Measurements from ENCODE around the gene CMPK2. TPM values are rescaled to one million over a fixed set of nuclear protein-coding genes. Genes with fewer than 3 reads are reported as not detected.

Gene CMPK2
- total RNA-seq, 4 donors from 2014 or later: 4.9 to 22.9 (median 11.8) TPM

DNA sequence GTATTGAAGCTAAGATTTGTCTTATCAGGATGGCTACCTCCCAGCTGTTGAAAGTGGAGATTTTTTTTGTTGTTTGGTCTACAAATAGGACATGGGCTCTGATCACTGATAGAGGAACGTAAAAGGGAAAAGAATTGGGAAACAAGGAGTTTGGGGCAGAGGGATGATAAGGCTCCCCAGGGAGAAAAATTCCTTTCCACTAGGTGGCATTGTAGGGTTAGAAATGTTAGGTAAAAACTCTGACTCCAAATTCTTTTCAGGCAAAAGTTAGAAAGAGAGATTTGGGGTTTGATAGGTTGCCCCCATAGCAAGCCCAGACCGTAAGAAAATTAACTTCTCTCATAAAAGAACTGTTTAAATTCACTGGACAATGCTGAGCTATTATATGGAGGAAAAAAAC lies 19.8 kb downstream of the CMPK2 start:
- WGBS, 2 donors (ENCODE audit: low coverage in 1 of 2): 91 to 93% methylated on average over 2 of the region's 2 CpGs
- H3K27me3 ChIP-seq: no peaks in the 10 kb centered on the region
- DNase-seq: no peak
- intact Hi-C loops (cut with DNase I; ENCODE audit: low total_unique reads) (no loop called here), in situ Hi-C loops (cut with MboI; ENCODE audit: low pct_ligation_motif_present in 1 of 4, low pct_unique_long_range_greater_than_20kb in 1 of 4, low sequenced_read_pairs in 3 of 4) (no loop called here)
- no peaks in the 10 kb centered on the region for H3K4me1 ChIP-seq
- H3K27ac ChIP-seq: no peak overlapping the region
- H3K4me3 ChIP-seq: no peak overlapping the region
- peaks cover 0 to 19% (median 9%) of the 10 kb centered on the region in 4 donors for H3K36me3 ChIP-seq
- TF ChIP-seq POLR2AphosphoS5 (IDR thresholded peaks at IDR 0.05) (no peak), EP300 (IDR thresholded peaks at IDR 0.05; ENCODE audit: low read depth) (no peak), POLR2A (IDR thresholded peaks at IDR 0.05) (no peak)
- TF ChIP-seq, protein P1, sequence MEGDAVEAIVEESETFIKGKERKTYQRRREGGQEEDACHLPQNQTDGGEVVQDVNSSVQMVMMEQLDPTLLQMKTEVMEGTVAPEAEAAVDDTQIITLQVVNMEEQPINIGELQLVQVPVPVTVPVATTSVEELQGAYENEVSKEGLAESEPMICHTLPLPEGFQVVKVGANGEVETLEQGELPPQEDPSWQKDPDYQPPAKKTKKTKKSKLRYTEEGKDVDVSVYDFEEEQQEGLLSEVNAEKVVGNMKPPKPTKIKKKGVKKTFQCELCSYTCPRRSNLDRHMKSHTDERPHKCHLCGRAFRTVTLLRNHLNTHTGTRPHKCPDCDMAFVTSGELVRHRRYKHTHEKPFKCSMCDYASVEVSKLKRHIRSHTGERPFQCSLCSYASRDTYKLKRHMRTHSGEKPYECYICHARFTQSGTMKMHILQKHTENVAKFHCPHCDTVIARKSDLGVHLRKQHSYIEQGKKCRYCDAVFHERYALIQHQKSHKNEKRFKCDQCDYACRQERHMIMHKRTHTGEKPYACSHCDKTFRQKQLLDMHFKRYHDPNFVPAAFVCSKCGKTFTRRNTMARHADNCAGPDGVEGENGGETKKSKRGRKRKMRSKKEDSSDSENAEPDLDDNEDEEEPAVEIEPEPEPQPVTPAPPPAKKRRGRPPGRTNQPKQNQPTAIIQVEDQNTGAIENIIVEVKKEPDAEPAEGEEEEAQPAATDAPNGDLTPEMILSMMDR (IDR thresholded peaks at IDR 0.05): no peak
- H3K9me3 ChIP-seq: peaks cover 49 to 60% of the 10 kb centered on the region in 2 donors

DNA sequence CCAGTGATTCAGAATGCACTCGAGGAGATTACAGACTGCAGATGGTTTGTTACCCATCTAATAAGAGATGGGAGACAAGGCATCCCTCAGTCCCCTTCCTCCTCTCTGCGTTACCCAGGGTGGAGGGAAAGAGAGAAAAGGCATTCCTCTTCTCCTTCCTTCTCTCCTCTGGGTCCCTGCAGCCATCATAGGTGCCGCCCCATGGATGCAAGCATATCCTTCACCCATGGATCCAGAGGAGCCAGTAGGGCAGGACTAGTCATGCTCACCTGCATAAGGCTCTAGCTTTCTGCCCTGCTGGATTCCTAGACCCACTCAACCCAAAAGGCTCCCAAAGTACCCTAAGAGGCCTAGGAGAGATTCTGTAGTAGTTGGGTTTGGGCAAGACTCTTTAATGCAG lies 20.4 kb downstream of the CMPK2 start:
- WGBS, 2 donors (ENCODE audit: low coverage in 1 of 2): 80% methylated on average over 3 of the region's 3 CpGs; no CpG with 5 or more reads in 1 of the 2 donors
- peaks cover 49 to 60% of the 10 kb centered on the region in 2 donors for H3K9me3 ChIP-seq
- H3K27ac ChIP-seq: no peak overlapping the region
- H3K27me3 ChIP-seq: no peaks in the 10 kb centered on the region
- TF ChIP-seq, protein P1 (IDR thresholded peaks at IDR 0.05): no peak
- TF ChIP-seq POLR2A (IDR thresholded peaks at IDR 0.05) (no peak), POLR2AphosphoS5 (IDR thresholded peaks at IDR 0.05) (no peak), EP300 (IDR thresholded peaks at IDR 0.05; ENCODE audit: low read depth) (no peak)
- H3K4me3 ChIP-seq: no peak overlapping the region
- in situ Hi-C loops (cut with MboI; ENCODE audit: low pct_ligation_motif_present in 1 of 4, low pct_unique_long_range_greater_than_20kb in 1 of 4, low sequenced_read_pairs in 3 of 4) (no loop called here), intact Hi-C loops (cut with DNase I; ENCODE audit: low total_unique reads) (no loop called here)
- peaks cover 0 to 17% (median 8%) of the 10 kb centered on the region in 4 donors for H3K36me3 ChIP-seq
- DNase-seq: no peak
- no peaks in the 10 kb centered on the region for H3K4me1 ChIP-seq

DNA sequence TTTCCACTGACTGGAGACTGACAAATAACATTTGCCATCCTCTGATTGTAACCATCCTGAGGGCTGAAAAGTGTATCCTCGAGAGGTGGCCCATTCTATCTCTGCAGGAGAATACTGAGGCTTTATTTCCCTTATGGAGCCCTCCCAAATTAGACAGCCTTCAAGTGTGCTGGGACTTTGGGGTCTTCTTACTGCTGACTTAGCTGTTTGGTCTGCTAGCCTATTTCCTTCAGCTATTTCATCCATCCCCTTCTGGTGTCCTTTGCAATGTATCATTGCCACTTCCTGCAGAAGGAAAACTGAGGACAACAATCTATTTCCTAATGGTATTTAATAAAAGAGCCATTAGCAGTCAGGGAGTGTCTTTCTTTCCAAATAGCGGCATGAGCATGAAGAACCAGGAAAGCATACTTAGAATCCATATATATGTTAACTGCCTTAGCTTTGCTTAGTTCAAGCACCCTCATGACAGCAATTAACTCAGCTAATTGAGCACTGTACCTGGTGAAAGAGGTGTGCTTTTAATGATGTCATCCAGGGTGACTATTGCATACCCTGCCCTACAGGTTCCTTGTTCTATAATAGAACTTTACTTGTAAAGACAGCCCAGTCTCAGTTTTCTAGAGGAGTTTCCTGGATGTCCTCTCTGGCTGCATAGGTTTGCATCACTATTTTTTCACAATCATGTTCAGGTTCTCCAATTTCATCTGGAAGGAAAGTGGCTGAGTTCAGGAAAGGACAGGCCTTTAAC lies 24.0 kb downstream of the CMPK2 start:
- H3K9me3 ChIP-seq: peaks cover 38 to 40% of the 10 kb centered on the region in 2 donors
- in situ Hi-C loops (cut with MboI; ENCODE audit: low pct_ligation_motif_present in 1 of 4, low pct_unique_long_range_greater_than_20kb in 1 of 4, low sequenced_read_pairs in 3 of 4): no loop called here
- H3K4me3 ChIP-seq: no peak overlapping the region
- no peaks in the 10 kb centered on the region for H3K27me3 ChIP-seq
- H3K36me3 ChIP-seq: no peaks in the 10 kb centered on the region
- DNase-seq: no peak
- H3K4me1 ChIP-seq: no peaks in the 10 kb centered on the region
- intact Hi-C loops (cut with DNase I; ENCODE audit: low total_unique reads): no loop called here
- no peak overlapping the region for H3K27ac ChIP-seq
- WGBS, 2 donors (ENCODE audit: low coverage in 1 of 2): 65 to 76% methylated on average over 2 of the region's 2 CpGs
- TF ChIP-seq EP300 (IDR thresholded peaks at IDR 0.05; ENCODE audit: low read depth): no peak
- no peak for TF ChIP-seq POLR2A (IDR thresholded peaks at IDR 0.05)
- TF ChIP-seq, protein P1 (IDR thresholded peaks at IDR 0.05): no peak
- TF ChIP-seq POLR2AphosphoS5 (IDR thresholded peaks at IDR 0.05): no peak

DNA sequence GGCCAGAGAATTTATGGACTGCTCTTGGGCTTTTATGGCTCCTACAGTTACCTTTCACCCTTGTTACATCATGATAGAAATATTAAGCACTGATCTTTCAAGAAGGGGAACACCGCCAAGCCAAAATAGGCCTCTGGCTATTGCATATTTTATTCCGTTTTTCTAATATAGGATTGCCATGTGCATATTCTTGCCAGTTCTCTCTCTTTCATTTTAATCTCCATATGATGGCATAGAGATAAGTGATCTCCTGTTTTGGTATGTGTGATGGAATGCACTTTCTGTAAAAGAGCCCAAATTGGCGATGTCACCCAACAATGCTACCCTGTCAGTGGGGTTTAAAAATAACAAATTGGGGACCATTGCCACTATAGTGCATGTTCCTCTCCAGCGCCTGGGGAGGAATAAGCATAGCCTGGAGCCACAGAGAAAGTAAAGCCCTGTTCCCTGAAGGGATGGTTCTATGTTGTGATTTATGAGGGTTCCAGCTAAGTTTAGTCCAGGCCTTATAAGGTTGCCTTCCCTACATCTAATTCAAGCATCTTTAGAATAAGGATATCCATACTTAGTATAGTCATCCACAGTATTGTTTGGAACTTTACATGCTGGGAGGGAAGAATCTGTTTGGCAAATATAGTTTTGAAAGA lies 26.9 kb downstream of the CMPK2 start:
- DNase-seq: no peak
- Histone ChIP-seq H3K36me3 (no peaks in the 10 kb centered on the region), H3K9me3 (peaks cover 9 to 11% of the 10 kb centered on the region in 2 donors), H3K27me3 (no peaks in the 10 kb centered on the region), H3K27ac (no peak overlapping the region), H3K4me1 (no peaks in the 10 kb centered on the region), H3K4me3 (no peak overlapping the region)
- no peak for TF ChIP-seq EP300 (IDR thresholded peaks at IDR 0.05; ENCODE audit: low read depth)
- TF ChIP-seq, protein P1 (IDR thresholded peaks at IDR 0.05): no peak
- TF ChIP-seq POLR2A (IDR thresholded peaks at IDR 0.05): no peak
- no peak for TF ChIP-seq POLR2AphosphoS5 (IDR thresholded peaks at IDR 0.05)
- in situ Hi-C loops (cut with MboI; ENCODE audit: low pct_ligation_motif_present in 1 of 4, low pct_unique_long_range_greater_than_20kb in 1 of 4, low sequenced_read_pairs in 3 of 4): no loop called here
- intact Hi-C loops (cut with DNase I; ENCODE audit: low total_unique reads): no loop called here
- 91 to 92% methylated on average over 3 to 4 of the region's 4 CpGs for WGBS, 2 donors (ENCODE audit: low coverage in 1 of 2)
